Trophoblast cell (in vitro differentiated cells and primary cell): Measurements from ENCODE around the gene ZNF667.

Experiments used
- DNase-seq, 2 donors: peaks; one replicate each; pipeline ENCODE4 v3.0.0-alpha.2; 2016
- H2AFZ ChIP-seq: 2 replicates; pipeline ENCODE4 v1.6.1; 2013; ENCODE audit warnings: low read length, moderate library complexity, mild to moderate bottlenecking; ENCODE audit not compliant: insufficient read depth, poor library complexity
- H2AK5ac ChIP-seq: 2 replicates; pipeline ENCODE4 v1.6.1; 2013; ENCODE audit warnings: mild to moderate bottlenecking, low read length
- H2BK120ac ChIP-seq: 2 replicates; pipeline ENCODE4 v1.6.1; 2013; ENCODE audit warnings: low read length, mild to moderate bottlenecking, moderate library complexity; ENCODE audit not compliant: insufficient read depth, poor library complexity
- H2BK12ac ChIP-seq: 2 replicates; pipeline ENCODE4 v1.6.1; 2013; ENCODE audit warnings: mild to moderate bottlenecking, low read length, moderate library complexity
- H2BK5ac ChIP-seq: 2 replicates; pipeline ENCODE4 v1.6.1; 2013; ENCODE audit warnings: low read length, low read depth, moderate library complexity, mild to moderate bottlenecking; ENCODE audit not compliant: poor library complexity
- H3K14ac ChIP-seq: 2 replicates; pipeline ENCODE4 v1.6.1; 2013; ENCODE audit warnings: mild to moderate bottlenecking, low read length
- H3K18ac ChIP-seq: 2 replicates; pipeline ENCODE4 v1.6.1; 2013; ENCODE audit warnings: mild to moderate bottlenecking, low read length
- H3K23ac ChIP-seq: 2 replicates; pipeline ENCODE4 v1.6.1; 2013; ENCODE audit warnings: low read length
- H3K27ac ChIP-seq: 2 replicates; pipeline ENCODE4 v1.5.1; 2013; ENCODE audit warnings: low read depth, mild to moderate bottlenecking, inconsistent platforms, low read length, moderate library complexity
- H3K27me3 ChIP-seq: 2 replicates; pipeline ENCODE4 v1.6.1; 2013; ENCODE audit warnings: inconsistent platforms, mild to moderate bottlenecking, low read length, moderate library complexity; ENCODE audit not compliant: insufficient read depth
- H3K36me3 ChIP-seq, 2 experiments: 1 replicate in 1 of 2; 2 replicates in 1 of 2; pipeline ENCODE4 v1.6.1; 2013; ENCODE audit warnings: low read length in 2 of 2, mild to moderate bottlenecking in 2 of 2, moderate library complexity in 1 of 2; ENCODE audit not compliant: insufficient read depth in 2 of 2, control insufficient read depth in 1 of 2
- H3K4ac ChIP-seq: 2 replicates; pipeline ENCODE4 v1.6.1; 2013; ENCODE audit warnings: low read depth, mild to moderate bottlenecking, low read length, moderate library complexity
- H3K4me1 ChIP-seq, 2 experiments: 1 replicate in 1 of 2; 2 replicates in 1 of 2; pipeline ENCODE4 v1.6.1; 2013; ENCODE audit warnings: low read length in 2 of 2, mild to moderate bottlenecking in 2 of 2, moderate library complexity in 1 of 2; ENCODE audit not compliant: insufficient read depth in 2 of 2, control insufficient read depth in 1 of 2
- H3K4me2 ChIP-seq: 2 replicates; pipeline ENCODE4 v1.6.1; 2013; ENCODE audit warnings: inconsistent platforms, mild to moderate bottlenecking, low read length, moderate library complexity
- H3K4me3 ChIP-seq: 2 replicates; pipeline ENCODE4 v1.5.1; 2013; ENCODE audit warnings: mild to moderate bottlenecking, low read depth, low read length, inconsistent platforms
- H3K79me1 ChIP-seq: one replicate; pipeline ENCODE4 v1.6.1; 2013; ENCODE audit warnings: low read length
- H3K79me2 ChIP-seq: 2 replicates; pipeline ENCODE4 v1.6.1; 2013; ENCODE audit warnings: low read length, mild to moderate bottlenecking; ENCODE audit not compliant: control insufficient read depth, insufficient read depth, poor library complexity
- H3K9ac ChIP-seq: 2 replicates; pipeline ENCODE4 v1.6.1; 2013; ENCODE audit warnings: mild to moderate bottlenecking, low read length
- H3K9me3 ChIP-seq: 2 replicates; pipeline ENCODE4 v1.6.1; 2013; ENCODE audit warnings: low read depth, mild to moderate bottlenecking, control low read depth, inconsistent platforms, low read length; ENCODE audit not compliant: insufficient read depth
- H4K12ac ChIP-seq: 2 replicates; pipeline ENCODE4 v1.6.1; 2013; ENCODE audit warnings: low read depth, mild to moderate bottlenecking, low read length, moderate library complexity
- H4K8ac ChIP-seq: 2 replicates; pipeline ENCODE4 v1.6.1; 2013; ENCODE audit warnings: low read depth, mild to moderate bottlenecking, low read length, moderate library complexity
- H4K91ac ChIP-seq: one replicate; pipeline ENCODE4 v1.6.1; 2013; ENCODE audit warnings: low read depth, mild to moderate bottlenecking, low read length, moderate library complexity
- WGBS: extraction: QIAGEN DNeasy Blood & Tissue Kit; methylation state at CpG from one replicate; pipeline ENCODE4 v1.1.7; 2013; ENCODE audit warnings: missing lambda C conversion rate; ENCODE audit not compliant: insufficient read length, insufficient coverage; ENCODE audit errors: extremely low coverage; 5-methylcytosine and 5-hydroxymethylcytosine counted together

Gene ZNF667

DNA sequence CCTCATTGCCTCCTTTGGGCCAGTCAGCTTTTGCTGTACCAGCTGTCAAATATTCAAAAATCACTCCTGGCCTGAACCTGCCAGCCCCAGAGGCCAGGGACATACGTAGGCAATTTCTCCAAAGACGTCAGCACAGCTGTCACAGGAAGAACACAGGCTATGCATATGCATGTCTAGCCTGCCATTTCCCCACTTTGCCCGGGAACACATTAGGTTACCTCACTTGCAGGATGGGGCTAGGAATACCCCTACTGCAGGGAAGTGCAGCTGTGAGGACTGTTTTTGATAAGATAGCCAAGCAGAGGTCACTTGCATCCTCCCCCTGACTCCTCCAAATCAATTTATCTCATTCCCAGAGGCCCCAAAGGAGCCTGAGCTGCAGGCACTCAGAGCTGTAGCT lies 2.8 kb downstream of the ZNF667 start:
- Histone ChIP-seq H3K4ac (peak overlapping the region; percentile 8), H2BK5ac (no peak overlapping the region), H3K36me3 (peaks cover 0 to 2% of the 10 kb centered on the region in 2 experiments), H2BK12ac (no peak overlapping the region), H2AK5ac (no peak overlapping the region), H3K23ac (no peak overlapping the region), H4K91ac (no peak overlapping the region), H4K12ac (no peak overlapping the region), H4K8ac (no peak overlapping the region), H3K18ac (no peak overlapping the region), H3K4me1 (peaks cover 5 to 10% of the 10 kb centered on the region in 2 experiments), H3K79me2 (peaks cover 11% of the 10 kb centered on the region), H3K4me3 (no peak overlapping the region), H3K79me1 (peaks cover 13% of the 10 kb centered on the region), H3K9ac (no peak overlapping the region), H3K4me2 (no peak overlapping the region), H2AFZ (no peak overlapping the region), H3K9me3 (peaks cover 3% of the 10 kb centered on the region), H3K27ac (no peak overlapping the region), H3K27me3 (no peaks in the 10 kb centered on the region), H3K14ac (no peak overlapping the region), H2BK120ac (no peak overlapping the region)
- DNase-seq: no peak
- WGBS: no CpG with 5 or more reads among the region's 3 CpGs

DNA sequence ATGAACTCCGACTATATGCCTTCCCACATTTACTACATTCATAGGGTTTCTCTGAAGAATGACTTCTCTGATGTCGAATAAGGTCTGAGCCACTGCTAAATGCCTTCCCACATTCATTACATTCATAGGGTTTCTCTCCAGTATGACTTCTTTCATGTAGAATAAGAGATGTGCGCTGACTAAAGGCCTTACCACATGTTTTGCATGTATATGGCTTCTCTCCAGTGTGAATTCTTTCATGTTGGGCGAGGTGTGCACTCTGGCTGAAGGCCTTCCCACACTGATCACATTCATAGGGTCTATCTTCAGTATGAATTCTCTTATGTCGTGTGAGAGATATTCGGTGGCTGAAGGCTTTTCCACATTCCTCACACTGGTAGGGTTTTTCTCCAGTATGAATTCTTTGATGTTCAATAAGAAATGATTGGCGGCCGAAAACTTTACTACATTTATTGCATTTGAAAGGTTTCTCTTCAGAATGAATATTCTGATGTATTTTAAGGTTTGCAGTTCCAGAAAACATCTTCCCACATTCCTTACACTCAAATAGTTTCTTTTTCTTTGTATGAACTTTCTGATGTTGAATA lies 35.8 kb downstream of the ZNF667 start:
- Histone ChIP-seq H2BK12ac (no peak overlapping the region), H2BK5ac (no peak overlapping the region), H3K4me1 (no peaks in the 10 kb centered on the region), H3K4me3 (no peak overlapping the region), H3K79me1 (no peaks in the 10 kb centered on the region), H3K79me2 (no peaks in the 10 kb centered on the region), H3K36me3 (peaks cover 2 to 4% of the 10 kb centered on the region in 2 experiments), H3K4ac (no peak overlapping the region), H3K9me3 (peaks cover 6% of the 10 kb centered on the region), H3K18ac (no peak overlapping the region), H3K4me2 (no peak overlapping the region), H2AK5ac (no peak overlapping the region), H4K8ac (no peak overlapping the region), H4K12ac (no peak overlapping the region), H3K27me3 (no peaks in the 10 kb centered on the region), H3K9ac (no peak overlapping the region), H4K91ac (no peak overlapping the region), H2BK120ac (no peak overlapping the region), H3K23ac (no peak overlapping the region), H3K14ac (no peak overlapping the region), H3K27ac (no peak overlapping the region), H2AFZ (no peak overlapping the region)
- no CpG with 5 or more reads among the region's 8 CpGs for WGBS
- no peak for DNase-seq

DNA sequence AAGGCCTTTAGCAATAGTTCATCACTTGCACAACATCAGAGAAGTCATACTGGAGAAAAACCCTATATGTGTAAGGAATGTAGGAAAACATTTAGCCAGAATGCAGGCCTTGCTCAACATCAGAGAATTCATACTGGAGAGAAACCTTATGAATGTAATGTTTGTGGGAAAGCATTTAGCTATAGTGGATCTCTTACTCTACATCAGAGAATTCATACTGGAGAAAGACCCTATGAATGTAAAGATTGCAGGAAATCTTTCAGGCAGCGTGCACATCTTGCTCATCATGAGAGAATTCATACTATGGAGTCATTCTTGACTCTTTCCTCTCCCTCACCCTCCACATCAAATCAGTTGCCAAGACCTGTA lies 53.2 kb downstream of the ZNF667 start:
- H2AFZ ChIP-seq: no peak overlapping the region
- no peak overlapping the region for H3K9ac ChIP-seq
- H3K79me1 ChIP-seq: no peaks in the 10 kb centered on the region
- no peak overlapping the region for H2BK5ac ChIP-seq
- H3K18ac ChIP-seq: no peak overlapping the region
- no peak overlapping the region for H3K4me2 ChIP-seq
- H2BK12ac ChIP-seq: no peak overlapping the region
- no CpG with 5 or more reads among the region's 1 CpG for WGBS
- no peak overlapping the region for H3K23ac ChIP-seq
- no peak overlapping the region for H4K12ac ChIP-seq
- no peaks in the 10 kb centered on the region for H3K27me3 ChIP-seq
- H3K4me1 ChIP-seq: no peaks in the 10 kb centered on the region
- no peak overlapping the region for H4K8ac ChIP-seq
- no peaks in the 10 kb centered on the region for H3K79me2 ChIP-seq
- no peak overlapping the region for H4K91ac ChIP-seq
- no peak overlapping the region for H3K14ac ChIP-seq
- H3K4ac ChIP-seq: no peak overlapping the region
- H3K9me3 ChIP-seq: peaks cover 9% of the 10 kb centered on the region
- no peak overlapping the region for H3K4me3 ChIP-seq
- DNase-seq: no peak
- no peak overlapping the region for H3K27ac ChIP-seq
- H3K36me3 ChIP-seq: peaks cover 0 to 7% of the 10 kb centered on the region in 2 experiments
- no peak overlapping the region for H2BK120ac ChIP-seq
- H2AK5ac ChIP-seq: no peak overlapping the region

DNA sequence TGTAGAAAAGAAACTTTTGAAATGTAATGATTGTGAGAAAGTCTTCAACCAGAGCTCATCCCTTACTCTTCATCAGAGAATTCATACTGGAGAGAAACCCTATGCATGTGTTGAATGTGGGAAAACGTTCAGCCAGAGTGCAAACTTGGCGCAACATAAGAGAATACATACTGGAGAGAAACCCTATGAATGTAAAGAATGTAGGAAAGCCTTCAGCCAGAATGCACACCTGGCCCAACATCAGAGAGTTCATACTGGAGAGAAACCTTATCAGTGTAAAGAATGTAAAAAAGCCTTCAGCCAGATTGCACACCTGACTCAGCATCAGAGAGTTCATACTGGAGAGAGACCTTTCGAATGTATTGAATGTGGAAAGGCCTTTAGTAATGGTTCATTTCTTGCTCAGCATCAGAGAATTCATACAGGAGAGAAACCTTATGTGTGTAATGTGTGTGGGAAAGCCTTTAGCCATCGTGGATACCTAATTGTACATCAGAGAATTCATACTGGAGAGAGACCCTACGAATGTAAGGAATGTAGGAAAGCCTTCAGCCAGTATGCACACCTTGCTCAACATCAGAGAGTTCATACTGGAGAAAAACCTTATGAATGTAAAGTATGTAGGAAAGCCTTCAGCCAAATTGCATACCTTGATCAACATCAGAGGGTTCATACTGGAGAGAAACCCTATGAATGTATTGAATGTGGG lies 53.7 kb downstream of the ZNF667 start:
- no CpG with 5 or more reads among the region's 5 CpGs for WGBS
- H3K27me3 ChIP-seq: no peaks in the 10 kb centered on the region
- no peak overlapping the region for H3K14ac ChIP-seq

More for the DNA sequence above, 53.7 kb downstream of the ZNF667 start:
- peaks cover 0 to 7% of the 10 kb centered on the region in 2 experiments for H3K36me3 ChIP-seq
- H3K18ac ChIP-seq: no peak overlapping the region
- H3K4me1 ChIP-seq: no peaks in the 10 kb centered on the region
- H2BK5ac ChIP-seq: no peak overlapping the region
- H4K12ac ChIP-seq: no peak overlapping the region
- no peak overlapping the region for H3K4ac ChIP-seq
- H4K8ac ChIP-seq: no peak overlapping the region
- DNase-seq: no peak
- no peaks in the 10 kb centered on the region for H3K79me1 ChIP-seq
- H3K4me3 ChIP-seq: no peak overlapping the region
- peaks cover 9% of the 10 kb centered on the region for H3K9me3 ChIP-seq
- H3K79me2 ChIP-seq: no peaks in the 10 kb centered on the region
- H3K4me2 ChIP-seq: no peak overlapping the region
- no peak overlapping the region for H3K9ac ChIP-seq
- no peak overlapping the region for H2AFZ ChIP-seq
- no peak overlapping the region for H3K23ac ChIP-seq
- no peak overlapping the region for H2AK5ac ChIP-seq
- H4K91ac ChIP-seq: no peak overlapping the region
- H2BK120ac ChIP-seq: no peak overlapping the region
- no peak overlapping the region for H3K27ac ChIP-seq
- H2BK12ac ChIP-seq: no peak overlapping the region
